HEK293 (cell line): Measurements from ENCODE around the gene SWT1.

Source experiments
- GLI2 ChIP-seq: fragments of 450-650 bp; formaldehyde crosslinking; IDR thresholded peaks from 2 replicates; pipeline ENCODE4; 2017; ENCODE audit warnings: missing biosample characterization, missing genetic modification characterization, low read depth, borderline replicate concordance
- IKZF3 ChIP-seq: fragments of 450-650 bp; IDR thresholded peaks from 2 replicates; pipeline ENCODE4 v1.5.0; 2018; ENCODE audit warnings: missing biosample characterization, mild to moderate bottlenecking, missing genetic modification characterization, moderate library complexity
- ZFHX2 ChIP-seq: fragments of 450-650 bp; formaldehyde crosslinking; conservative IDR thresholded peaks from 2 replicates; pipeline ENCODE4 v1.5.1; 2016; ENCODE audit warnings: missing biosample characterization, missing genetic modification characterization
- ZNF121 ChIP-seq: fragments of 450-650 bp; formaldehyde crosslinking; IDR thresholded peaks from 2 replicates; pipeline ENCODE4 v1.5.1; 2016; ENCODE audit warnings: missing biosample characterization, missing genetic modification characterization
- ZNF132 ChIP-seq: fragments of 450-650 bp; formaldehyde crosslinking; IDR thresholded peaks from 2 replicates; pipeline ENCODE4 v1.5.1; 2017; ENCODE audit warnings: missing biosample characterization, missing genetic modification characterization, borderline replicate concordance
- ZNF473 ChIP-seq: fragments of 450-650 bp; formaldehyde crosslinking; IDR thresholded peaks from 2 replicates; pipeline ENCODE4 v1.5.1; 2017; ENCODE audit warnings: missing biosample characterization, missing genetic modification characterization
- ZNF768 ChIP-seq: fragments of 450-650 bp; formaldehyde crosslinking; IDR thresholded peaks from 2 replicates; pipeline ENCODE4 v1.5.1; 2018; ENCODE audit warnings: missing biosample characterization, mild to moderate bottlenecking, missing genetic modification characterization
- ZNF837 ChIP-seq: fragments of 450-650 bp; formaldehyde crosslinking; IDR thresholded peaks from 2 replicates; pipeline ENCODE4 v1.5.1; 2016; ENCODE audit warnings: missing biosample characterization, missing genetic modification characterization
- TF ChIP-seq, protein P1 (sequence below): fragments of 450-650 bp; formaldehyde crosslinking; IDR thresholded peaks from 2 replicates; pipeline ENCODE4 v1.5.1; 2016; ENCODE audit warnings: missing biosample characterization, missing genetic modification characterization
- TF ChIP-seq, protein P2 (sequence below): fragments of 450-650 bp; formaldehyde crosslinking; optimal IDR thresholded peaks from 2 replicates; pipeline ENCODE3; 2016; ENCODE audit warnings: missing biosample characterization, mild to moderate bottlenecking, missing genetic modification characterization
- TF ChIP-seq, protein P3 (sequence below): fragments of 450-650 bp; formaldehyde crosslinking; IDR thresholded peaks from 2 replicates; pipeline ENCODE4 v1.5.1; 2016; ENCODE audit warnings: missing biosample characterization, missing genetic modification characterization

DNA sequence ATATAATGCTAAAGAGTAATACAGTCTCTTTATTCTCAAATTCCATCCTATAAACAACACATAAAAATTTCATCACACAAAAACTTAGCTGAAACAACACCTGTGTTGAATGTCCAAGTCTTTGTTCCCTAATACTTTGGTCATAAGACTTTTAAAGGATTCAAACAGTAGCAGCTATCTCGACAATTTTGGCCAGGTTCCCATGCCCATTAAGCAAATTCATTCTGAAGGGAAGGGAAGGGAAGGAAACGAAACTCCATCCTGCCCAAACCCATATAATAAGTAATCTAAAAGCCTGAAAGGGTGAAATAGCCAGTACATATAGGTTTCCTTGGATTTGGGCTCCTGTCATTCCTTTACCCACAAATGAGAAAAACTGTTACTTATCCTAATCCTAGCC is 152.6 kb downstream of the SWT1 start:
- TF ChIP-seq ZNF837 (tag by site-specific recombination) = no peak
- TF ChIP-seq IKZF3 = no peak
- no peak for TF ChIP-seq ZNF121
- TF ChIP-seq GLI2 (tag by site-specific recombination) = no peak
- no peak for TF ChIP-seq ZFHX2 (tag by site-specific recombination)
- TF ChIP-seq ZNF132 (tag by site-specific recombination) = no peak
- TF ChIP-seq ZNF768 = no peak
- TF ChIP-seq, protein P1, sequence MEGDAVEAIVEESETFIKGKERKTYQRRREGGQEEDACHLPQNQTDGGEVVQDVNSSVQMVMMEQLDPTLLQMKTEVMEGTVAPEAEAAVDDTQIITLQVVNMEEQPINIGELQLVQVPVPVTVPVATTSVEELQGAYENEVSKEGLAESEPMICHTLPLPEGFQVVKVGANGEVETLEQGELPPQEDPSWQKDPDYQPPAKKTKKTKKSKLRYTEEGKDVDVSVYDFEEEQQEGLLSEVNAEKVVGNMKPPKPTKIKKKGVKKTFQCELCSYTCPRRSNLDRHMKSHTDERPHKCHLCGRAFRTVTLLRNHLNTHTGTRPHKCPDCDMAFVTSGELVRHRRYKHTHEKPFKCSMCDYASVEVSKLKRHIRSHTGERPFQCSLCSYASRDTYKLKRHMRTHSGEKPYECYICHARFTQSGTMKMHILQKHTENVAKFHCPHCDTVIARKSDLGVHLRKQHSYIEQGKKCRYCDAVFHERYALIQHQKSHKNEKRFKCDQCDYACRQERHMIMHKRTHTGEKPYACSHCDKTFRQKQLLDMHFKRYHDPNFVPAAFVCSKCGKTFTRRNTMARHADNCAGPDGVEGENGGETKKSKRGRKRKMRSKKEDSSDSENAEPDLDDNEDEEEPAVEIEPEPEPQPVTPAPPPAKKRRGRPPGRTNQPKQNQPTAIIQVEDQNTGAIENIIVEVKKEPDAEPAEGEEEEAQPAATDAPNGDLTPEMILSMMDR (tag by site-specific recombination) = no peak
- TF ChIP-seq ZNF473 (tag by site-specific recombination) = no peak
- TF ChIP-seq, protein P2, sequence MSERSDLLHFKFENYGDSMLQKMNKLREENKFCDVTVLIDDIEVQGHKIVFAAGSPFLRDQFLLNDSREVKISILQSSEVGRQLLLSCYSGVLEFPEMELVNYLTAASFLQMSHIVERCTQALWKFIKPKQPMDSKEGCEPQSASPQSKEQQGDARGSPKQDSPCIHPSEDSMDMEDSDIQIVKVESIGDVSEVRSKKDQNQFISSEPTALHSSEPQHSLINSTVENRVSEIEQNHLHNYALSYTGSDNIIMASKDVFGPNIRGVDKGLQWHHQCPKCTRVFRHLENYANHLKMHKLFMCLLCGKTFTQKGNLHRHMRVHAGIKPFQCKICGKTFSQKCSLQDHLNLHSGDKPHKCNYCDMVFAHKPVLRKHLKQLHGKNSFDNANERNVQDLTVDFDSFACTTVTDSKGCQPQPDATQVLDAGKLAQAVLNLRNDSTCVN = no peak
- TF ChIP-seq, protein P3, sequence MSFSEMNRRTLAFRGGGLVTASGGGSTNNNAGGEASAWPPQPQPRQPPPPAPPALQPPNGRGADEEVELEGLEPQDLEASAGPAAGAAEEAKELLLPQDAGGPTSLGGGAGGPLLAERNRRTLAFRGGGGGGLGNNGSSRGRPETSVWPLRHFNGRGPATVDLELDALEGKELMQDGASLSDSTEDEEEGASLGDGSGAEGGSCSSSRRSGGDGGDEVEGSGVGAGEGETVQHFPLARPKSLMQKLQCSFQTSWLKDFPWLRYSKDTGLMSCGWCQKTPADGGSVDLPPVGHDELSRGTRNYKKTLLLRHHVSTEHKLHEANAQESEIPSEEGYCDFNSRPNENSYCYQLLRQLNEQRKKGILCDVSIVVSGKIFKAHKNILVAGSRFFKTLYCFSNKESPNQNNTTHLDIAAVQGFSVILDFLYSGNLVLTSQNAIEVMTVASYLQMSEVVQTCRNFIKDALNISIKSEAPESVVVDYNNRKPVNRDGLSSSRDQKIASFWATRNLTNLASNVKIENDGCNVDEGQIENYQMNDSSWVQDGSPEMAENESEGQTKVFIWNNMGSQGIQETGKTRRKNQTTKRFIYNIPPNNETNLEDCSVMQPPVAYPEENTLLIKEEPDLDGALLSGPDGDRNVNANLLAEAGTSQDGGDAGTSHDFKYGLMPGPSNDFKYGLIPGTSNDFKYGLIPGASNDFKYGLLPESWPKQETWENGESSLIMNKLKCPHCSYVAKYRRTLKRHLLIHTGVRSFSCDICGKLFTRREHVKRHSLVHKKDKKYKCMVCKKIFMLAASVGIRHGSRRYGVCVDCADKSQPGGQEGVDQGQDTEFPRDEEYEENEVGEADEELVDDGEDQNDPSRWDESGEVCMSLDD = no peak
